NCI-H510A treated with DMSO at 0.1 percent for 48 hours (cell line): ENCODE measurements around the gene BSN.

Experiments used
- DNase-seq: peaks from one replicate; lab custom pipeline; 2025; lab: John Stamatoyannopoulos, UW

The BSN gene

GRCh38 chr3:49628249-49628648 lies 74.0 kb downstream of the BSN start:
- DNase-seq = no peak

GRCh38 chr3:49629451-49629850 lies 75.2 kb downstream of the BSN start:
- no peak for DNase-seq

GRCh38 chr3:49629866-49630265 lies 75.6 kb downstream of the BSN start:
- no peak for DNase-seq

GRCh38 chr3:49630784-49631183 lies 76.5 kb downstream of the BSN start:
- DNase-seq = no peak

- DNase-seq = no peak
Measured at GRCh38 chr3:49634736-49635135, 80.5 kb downstream of the BSN start.

- DNase-seq = no peak
Measured at GRCh38 chr3:49636883-49637609, 82.8 kb downstream of the BSN start.

- no peak for DNase-seq
Measured at GRCh38 chr3:49638445-49638844, 84.2 kb downstream of the BSN start.

- DNase-seq = no peak
Measured at GRCh38 chr3:49639551-49639950, 85.3 kb downstream of the BSN start.

GRCh38 chr3:49641292-49641691 lies 87.0 kb downstream of the BSN start:
- no peak for DNase-seq

- DNase-seq = no peak
Measured at GRCh38 chr3:49641921-49642707, 87.8 kb downstream of the BSN start.

GRCh38 chr3:49642708-49643145 lies 88.5 kb downstream of the BSN start:
- DNase-seq = no peak

- no peak for DNase-seq
Measured at GRCh38 chr3:49644684-49645083, 90.4 kb downstream of the BSN start.

- no peak for DNase-seq
Measured at GRCh38 chr3:49646236-49646635, 92.0 kb downstream of the BSN start.

GRCh38 chr3:49647741-49648140 lies 93.5 kb downstream of the BSN start:
- DNase-seq = peak; percentile 68

GRCh38 chr3:49648354-49649019 lies 94.2 kb downstream of the BSN start:
- DNase-seq = no peak

- no peak for DNase-seq
Measured at GRCh38 chr3:49649576-49649975, 95.3 kb downstream of the BSN start.

GRCh38 chr3:49650177-49650576 lies 95.9 kb downstream of the BSN start:
- DNase-seq = no peak

- no peak for DNase-seq
Measured at GRCh38 chr3:49650637-49651036, 96.4 kb downstream of the BSN start.

- DNase-seq = no peak
Measured at GRCh38 chr3:49652218-49652902, 98.1 kb downstream of the BSN start.

GRCh38 chr3:49652903-49653415 lies 98.7 kb downstream of the BSN start:
- DNase-seq = no peak

GRCh38 chr3:49653621-49654020 lies 99.3 kb downstream of the BSN start:
- DNase-seq = no peak

- DNase-seq = no peak
Measured at GRCh38 chr3:49654176-49654825, 100.0 kb downstream of the BSN start.
